HUES6 (cell line): ENCODE measurements around the gene SLC13A4.
"Not testable (repeated sequence)": the region's sequence is repeated elsewhere in the genome, so short reads cannot be mapped to it uniquely, and the experiment has no call there.

Experiments used
- H3K27ac ChIP-seq: 2 replicates; pipeline ENCODE4 v1.7.0; 2013; ENCODE audit warnings: low read depth, mild to moderate bottlenecking, low read length, inconsistent platforms
- H3K27me3 ChIP-seq: 2 replicates; pipeline ENCODE4 v1.6.1; 2013; ENCODE audit warnings: low read length; ENCODE audit not compliant: control insufficient read depth, insufficient read depth
- H3K36me3 ChIP-seq: 2 replicates; pipeline ENCODE4 v1.6.1; 2013; ENCODE audit warnings: low read length; ENCODE audit not compliant: control insufficient read depth, insufficient read depth
- H3K4me1 ChIP-seq: 2 replicates; pipeline ENCODE4 v1.6.1; 2013; ENCODE audit warnings: low read length; ENCODE audit not compliant: control insufficient read depth, insufficient read depth
- H3K4me3 ChIP-seq: 2 replicates; pipeline ENCODE4 v1.5.1; 2013; ENCODE audit warnings: low read depth, low read length
- H3K9ac ChIP-seq: one replicate; pipeline ENCODE4 v1.6.1; 2013; ENCODE audit warnings: mild to moderate bottlenecking, low read length
- H3K9me3 ChIP-seq: 2 replicates; pipeline ENCODE4 v1.6.1; 2013; ENCODE audit warnings: low read depth, low read length; ENCODE audit not compliant: control insufficient read depth, insufficient read depth

Gene SLC13A4

DNA sequence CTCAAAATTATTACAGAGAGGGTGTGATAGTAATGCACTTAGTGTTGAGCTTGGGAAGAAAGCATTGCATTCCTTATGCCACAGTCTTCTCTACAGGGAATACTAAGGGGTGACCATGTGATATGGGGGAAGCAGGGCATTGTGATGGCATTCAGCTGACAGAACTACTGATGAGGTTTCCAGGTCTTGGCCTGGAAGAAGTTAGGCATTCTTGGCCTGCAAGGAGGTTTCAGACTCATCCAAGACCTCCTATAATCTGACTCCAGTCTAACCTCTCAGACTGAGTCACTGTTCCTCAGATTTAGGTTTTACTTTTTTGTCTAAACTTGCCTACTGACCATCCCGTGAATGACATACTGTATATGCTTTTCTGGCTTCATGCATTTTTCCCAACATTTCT is 57.8 kb downstream of the SLC13A4 start:
- Histone ChIP-seq H3K9ac (no peak overlapping the region), H3K4me3 (no peak overlapping the region), H3K4me1 (no peaks in the 10 kb centered on the region), H3K27me3 (no peaks in the 10 kb centered on the region), H3K27ac (no peak overlapping the region), H3K36me3 (peaks cover 22% of the 10 kb centered on the region), H3K9me3 (peaks cover 7% of the 10 kb centered on the region; the same call in 1 of the 2 replicates)

DNA sequence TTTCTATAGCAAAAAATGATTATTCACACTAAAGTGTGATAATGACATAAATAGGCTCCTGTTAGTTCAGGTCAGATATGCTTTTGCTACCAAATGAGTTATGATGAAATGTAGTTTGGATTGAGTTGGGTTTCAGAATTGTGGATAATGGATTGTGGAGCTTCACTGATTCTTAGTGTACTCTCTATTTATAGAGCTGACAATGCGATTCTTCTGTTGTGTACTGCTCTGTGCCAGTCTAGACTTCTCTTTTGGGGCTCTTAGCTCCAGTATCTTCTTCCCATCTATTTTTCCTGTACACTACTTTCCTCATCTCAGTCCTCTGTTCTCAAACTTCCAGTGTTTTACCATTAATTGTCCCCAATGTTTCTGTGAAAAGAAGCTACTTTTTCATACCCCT is 58.2 kb downstream of the SLC13A4 start:
- H3K27ac ChIP-seq = no peak overlapping the region
- no peak overlapping the region for H3K9ac ChIP-seq
- peaks cover 22% of the 10 kb centered on the region for H3K36me3 ChIP-seq

GRCh38 chr7:135668852-135669395 is 59.1 kb downstream of the SLC13A4 start:
- not testable (repeated sequence) for H3K27me3 ChIP-seq, H3K4me3 ChIP-seq, H3K4me1 ChIP-seq, H3K27ac ChIP-seq, H3K9me3 ChIP-seq, H3K9ac ChIP-seq
- H3K36me3 ChIP-seq = peaks cover 14% of the 10 kb centered on the region; the same call in 1 of the 2 replicates

More for the DNA sequence above, 58.2 kb downstream of the SLC13A4 start:
- Histone ChIP-seq H3K27me3 (no peaks in the 10 kb centered on the region), H3K9me3 (peaks cover 7% of the 10 kb centered on the region; the same call in 1 of the 2 replicates), H3K4me1 (no peaks in the 10 kb centered on the region), H3K4me3 (no peak overlapping the region)

- H3K9ac ChIP-seq, H3K36me3 ChIP-seq, H3K27ac ChIP-seq, H3K27me3 ChIP-seq, H3K9me3 ChIP-seq, H3K4me3 ChIP-seq, H3K4me1 ChIP-seq: not testable (repeated sequence)
Observed at GRCh38 chr7:135667626-135668025, 60.4 kb downstream of the SLC13A4 start.

- H3K9ac ChIP-seq = no peak overlapping the region
- H3K27me3 ChIP-seq = no peaks in the 10 kb centered on the region
- H3K4me1 ChIP-seq = peaks cover 1% of the 10 kb centered on the region
- no peak overlapping the region for H3K4me3 ChIP-seq
- peaks cover 6% of the 10 kb centered on the region; the same call in 1 of the 2 replicates for H3K36me3 ChIP-seq
- peaks cover 7% of the 10 kb centered on the region; the same call in 1 of the 2 replicates for H3K9me3 ChIP-seq
- H3K27ac ChIP-seq = no peak overlapping the region
Observed at GRCh38 chr7:135666846-135667245, 61.1 kb downstream of the SLC13A4 start.

DNA sequence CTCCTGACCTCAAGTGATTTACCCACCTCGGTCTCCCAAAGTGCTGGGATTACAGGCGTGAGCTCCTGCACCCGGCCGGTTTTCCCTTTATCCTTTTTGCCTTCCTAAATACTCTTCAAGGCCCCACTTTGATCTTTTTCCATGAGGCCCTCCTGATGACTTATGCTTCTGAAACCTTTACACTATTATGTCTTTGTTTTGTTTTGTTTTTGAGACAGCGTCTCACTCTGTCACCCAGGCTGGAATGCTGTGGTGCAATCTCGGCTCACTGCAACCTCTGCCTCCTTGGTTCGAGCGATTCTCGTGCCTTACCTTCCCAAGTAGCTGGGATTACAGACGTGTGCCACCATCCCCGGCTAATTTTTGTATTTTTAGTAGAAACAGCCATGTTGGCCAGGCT is 61.8 kb downstream of the SLC13A4 start:
- no peak overlapping the region for H3K9ac ChIP-seq
- H3K9me3 ChIP-seq = peaks cover 7% of the 10 kb centered on the region; the same call in 1 of the 2 replicates
- H3K4me1 ChIP-seq = peaks cover 6% of the 10 kb centered on the region
- H3K36me3 ChIP-seq = peaks cover 6% of the 10 kb centered on the region; the same call in 1 of the 2 replicates
- no peak overlapping the region for H3K27ac ChIP-seq
- no peaks in the 10 kb centered on the region for H3K27me3 ChIP-seq
- H3K4me3 ChIP-seq = no peak overlapping the region

GRCh38 chr7:135665042-135665441 is 62.9 kb downstream of the SLC13A4 start:
- no peak overlapping the region for H3K27ac ChIP-seq
- peaks cover 7% of the 10 kb centered on the region; the same call in 1 of the 2 replicates for H3K9me3 ChIP-seq
- H3K9ac ChIP-seq = no peak overlapping the region
- H3K27me3 ChIP-seq = no peaks in the 10 kb centered on the region
- H3K4me3 ChIP-seq = no peak overlapping the region
- peaks cover 6% of the 10 kb centered on the region for H3K4me1 ChIP-seq
- H3K36me3 ChIP-seq = peaks cover 6% of the 10 kb centered on the region; the same call in 1 of the 2 replicates

GRCh38 chr7:135664046-135664589 is 63.9 kb downstream of the SLC13A4 start:
- no peak overlapping the region for H3K9ac ChIP-seq
- H3K27ac ChIP-seq = no peak overlapping the region
- H3K4me1 ChIP-seq = peaks cover 6% of the 10 kb centered on the region
- H3K36me3 ChIP-seq = peaks cover 6% of the 10 kb centered on the region; the same call in 1 of the 2 replicates
- H3K27me3 ChIP-seq = no peaks in the 10 kb centered on the region
- H3K9me3 ChIP-seq = peaks cover 7% of the 10 kb centered on the region; the same call in 1 of the 2 replicates
- peak overlapping the region; percentile 98; the same call in 1 of the 2 replicates for H3K4me3 ChIP-seq

DNA sequence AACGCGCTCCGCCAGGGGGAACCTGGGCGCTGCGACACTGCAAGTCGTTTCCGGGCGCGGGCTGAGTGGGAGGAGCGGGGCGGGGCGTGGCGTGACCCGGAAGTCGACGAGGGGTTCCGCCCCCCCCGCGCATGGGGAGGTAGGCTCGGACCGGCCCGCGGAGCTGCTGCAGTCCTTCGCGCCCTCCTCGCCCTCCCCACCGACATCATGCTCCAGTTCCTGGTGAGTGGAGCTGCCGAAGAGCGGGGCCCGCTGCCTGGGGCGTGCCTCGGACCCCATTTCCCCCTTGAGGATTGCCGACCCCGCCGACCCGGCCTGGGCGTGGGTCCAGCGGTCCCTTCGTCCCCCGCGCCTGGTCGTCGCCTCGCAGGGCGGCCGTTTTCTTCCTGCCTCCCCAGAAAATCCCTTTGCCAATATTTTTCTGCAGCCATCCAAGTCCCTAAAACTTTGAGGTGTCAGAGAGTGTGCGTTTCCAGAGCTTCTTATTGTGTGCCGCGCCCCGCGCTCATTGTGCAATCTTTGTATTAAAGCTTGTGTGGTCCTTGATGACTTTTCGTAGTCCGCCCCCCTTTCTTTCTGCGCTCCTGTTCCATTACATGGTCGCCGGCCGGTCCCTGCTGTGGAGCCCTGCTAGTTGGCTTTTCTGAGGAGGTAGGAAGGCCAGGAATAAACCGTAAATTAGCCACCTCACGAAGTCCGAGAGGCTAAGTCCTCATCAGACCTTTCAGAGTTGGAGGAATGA is 65.4 kb downstream of the SLC13A4 start, which contains the start of gene STMP1:
Gene STMP1, plus strand, starts transcription at position 142 of the 742 bp plus-strand sequence.
- peak within 1 kb of the TSS; percentile 87 for H3K27ac ChIP-seq
- H3K4me3 ChIP-seq = peak within 1 kb of the TSS; percentile 98
- no peaks in the 10 kb centered on the region for H3K36me3 ChIP-seq
- no peaks in the 10 kb centered on the region for H3K9me3 ChIP-seq
- peak within 1 kb of the TSS; percentile 96 for H3K9ac ChIP-seq
- H3K27me3 ChIP-seq = no peaks in the 10 kb centered on the region
- H3K4me1 ChIP-seq = peaks cover 6% of the 10 kb centered on the region

- H3K27ac ChIP-seq = peak overlapping the region; percentile 87; the same call in 1 of the 2 replicates
- H3K9me3 ChIP-seq = no peaks in the 10 kb centered on the region
- H3K4me3 ChIP-seq = peak overlapping the region; percentile 98
- no peaks in the 10 kb centered on the region for H3K36me3 ChIP-seq
- H3K9ac ChIP-seq = peak overlapping the region; percentile 96
- peaks cover 6% of the 10 kb centered on the region for H3K4me1 ChIP-seq
- H3K27me3 ChIP-seq = no peaks in the 10 kb centered on the region
Observed at GRCh38 chr7:135662123-135662372, 65.9 kb downstream of the SLC13A4 start.
